Retinal pigment epithelial cell (primary cell): ENCODE data around the gene CHMP3.
A peak's percentile ranks its signal among the peaks of the same experiment; 100 is the strongest.
"Not testable (repeated sequence)": the region's sequence is repeated elsewhere in the genome, so short reads cannot be mapped to it uniquely, and the experiment has no call there.

Source experiments
- DNase-seq: peaks from one replicate; pipeline ENCODE4 v3.0.0-alpha.2; 2010; ENCODE audit warnings: low read depth
- H3K4me3 ChIP-seq: 2 replicates; pipeline ENCODE4 v1.5.1; 2011; ENCODE audit warnings: mild to moderate bottlenecking, low read length, control low read depth, moderate library complexity
- CTCF ChIP-seq: conservative IDR thresholded peaks from 2 replicates; pipeline ENCODE4 v1.5.1; 2011; ENCODE audit warnings: low read depth, low read length, control low read depth, inconsistent platforms

Gene CHMP3

DNA sequence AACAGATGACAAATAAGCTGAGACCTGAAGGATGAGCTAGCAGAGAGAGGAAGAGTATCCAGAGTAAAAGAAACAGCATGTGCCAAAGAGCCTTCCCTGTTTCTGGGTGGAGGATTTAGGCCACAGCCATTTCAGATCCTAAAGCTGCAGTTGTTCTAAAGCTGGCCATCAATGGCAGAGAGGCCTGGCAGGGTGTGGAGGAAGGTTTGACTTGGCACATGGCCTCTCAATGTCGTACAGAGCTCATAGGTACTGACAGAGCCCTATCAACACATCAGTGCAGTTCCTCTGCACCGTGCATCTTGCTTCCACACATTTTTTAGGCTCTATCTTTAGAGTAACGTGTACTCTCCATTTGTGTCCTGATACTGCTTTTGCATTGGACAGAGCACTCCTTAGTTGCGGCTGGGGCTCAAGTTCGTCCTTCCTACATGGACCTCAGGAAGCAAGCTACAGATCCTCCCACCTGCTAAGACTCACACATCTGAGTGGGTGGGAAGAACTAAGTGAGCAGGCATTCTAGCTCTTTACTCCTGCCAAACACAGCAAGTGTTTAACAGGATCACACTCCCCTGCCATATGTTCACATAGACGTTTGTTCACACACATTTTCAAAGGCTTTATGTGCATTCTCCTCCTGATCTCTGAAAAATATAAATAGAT lies 3.0 kb upstream of the CHMP3 start:
- H3K4me3 ChIP-seq: no peak overlapping the region
- no peak for TF ChIP-seq CTCF
- DNase-seq: no peak

DNA sequence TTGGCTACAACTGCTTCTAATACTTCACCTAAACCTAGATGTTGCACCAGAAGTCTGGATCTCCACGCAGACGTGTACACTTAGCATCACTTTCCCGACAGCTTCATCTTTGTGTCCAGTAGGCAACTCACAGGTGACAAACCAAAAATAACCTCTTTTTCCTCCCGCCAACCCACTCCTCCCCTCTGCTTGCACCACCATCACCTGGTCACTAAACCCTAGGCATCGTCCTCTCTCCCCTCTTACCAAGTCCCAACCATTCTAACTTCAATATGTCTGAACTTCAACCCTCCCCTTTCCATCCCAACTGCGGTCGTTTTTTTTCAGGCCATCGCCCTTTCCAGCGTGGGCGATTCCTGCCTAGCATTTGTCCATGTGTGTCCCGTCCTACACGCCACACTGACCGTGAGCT lies 413 bp upstream of the CHMP3 start:
- TF ChIP-seq CTCF: no peak
- H3K4me3 ChIP-seq: peak overlapping the region; percentile 92
- no peak for DNase-seq

DNA sequence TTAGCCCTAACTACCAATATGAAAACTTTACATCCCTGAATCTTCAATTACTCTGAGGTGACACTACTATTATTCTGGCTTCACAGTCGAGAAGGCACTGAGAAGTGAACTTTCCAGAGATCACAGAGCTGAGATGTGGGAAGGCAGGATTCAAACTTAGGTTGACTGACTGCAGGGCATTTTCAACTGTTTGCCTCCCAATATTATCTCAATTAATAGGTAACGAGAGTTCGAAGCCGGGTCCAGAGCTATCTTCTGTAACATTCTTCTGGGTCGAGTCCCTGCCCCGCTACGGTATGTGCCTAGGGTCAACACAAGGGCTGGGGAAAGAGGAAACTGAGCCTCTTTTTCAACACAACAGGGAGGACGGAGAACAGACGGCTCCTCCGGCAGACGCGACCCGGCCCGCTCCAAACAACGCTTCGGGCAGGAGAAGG lies 740 bp downstream of the CHMP3 start:
- TF ChIP-seq CTCF: no peak
- H3K4me3 ChIP-seq: peak overlapping the region; percentile 92
- DNase-seq: no peak

GRCh38 chr2:86557836-86558235 lies 5.4 kb downstream of the CHMP3 start:
- H3K4me3 ChIP-seq: no peak overlapping the region
- TF ChIP-seq CTCF: no peak
- DNase-seq: no peak

GRCh38 chr2:86556508-86556907 lies 6.7 kb downstream of the CHMP3 start:
- H3K4me3 ChIP-seq: no peak overlapping the region
- no peak for DNase-seq
- TF ChIP-seq CTCF: no peak

DNA sequence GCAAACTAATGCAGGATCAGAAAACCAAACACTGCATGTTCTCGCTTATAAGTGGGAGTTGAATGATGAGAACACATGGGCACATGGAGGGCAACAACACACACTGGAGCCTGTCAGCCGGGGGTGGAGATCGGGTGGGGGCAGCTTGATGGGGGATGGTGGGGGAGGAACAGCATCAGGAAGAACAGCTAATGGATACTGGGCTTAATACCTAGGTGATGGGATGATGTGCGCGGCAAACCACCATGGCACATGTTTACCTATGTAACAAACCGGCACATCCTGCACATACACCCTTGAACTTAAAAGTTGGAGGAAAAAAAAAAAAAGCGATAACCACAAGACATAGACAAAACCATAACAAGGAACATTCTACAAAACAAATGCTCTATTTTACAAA lies 10.4 kb downstream of the CHMP3 start:
- no peak for DNase-seq
- TF ChIP-seq CTCF: no peak
- no peak overlapping the region for H3K4me3 ChIP-seq

- H3K4me3 ChIP-seq, DNase-seq: not testable (repeated sequence)
Measured at GRCh38 chr2:86549963-86550725, 13.1 kb downstream of the CHMP3 start.

GRCh38 chr2:86549440-86549839 lies 13.8 kb downstream of the CHMP3 start:
- DNase-seq: not testable (repeated sequence)

DNA sequence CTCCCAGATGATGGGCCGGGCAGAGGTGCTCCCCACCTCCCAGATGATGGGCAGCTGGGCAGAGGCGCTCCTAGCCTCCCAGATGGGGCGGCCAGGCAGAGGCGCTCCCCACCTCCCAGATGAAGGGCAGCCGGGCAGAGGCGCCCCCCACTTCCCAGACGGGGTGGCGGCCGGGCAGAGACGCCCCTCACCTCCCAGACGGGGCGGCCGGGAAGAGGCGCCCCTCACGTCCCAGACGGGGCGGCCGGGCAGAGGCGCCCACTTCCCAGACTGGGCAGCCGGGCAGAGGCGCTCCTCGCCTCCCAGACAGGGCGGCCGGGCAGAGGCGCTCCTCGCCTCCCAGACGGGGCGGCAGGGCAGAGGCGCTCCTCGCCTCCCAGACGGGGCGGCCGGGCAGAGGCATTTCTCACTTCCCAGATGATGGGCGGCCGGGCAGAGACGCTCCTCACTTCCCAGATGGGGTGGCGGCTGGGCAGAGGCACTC lies 14.3 kb downstream of the CHMP3 start:
- H3K4me3 ChIP-seq, DNase-seq: not testable (repeated sequence)

More at GRCh38 chr2:86549440-86549839, 13.8 kb downstream of the CHMP3 start:
- not testable (repeated sequence) for H3K4me3 ChIP-seq

- not testable (repeated sequence) for DNase-seq, H3K4me3 ChIP-seq
Measured at GRCh38 chr2:86548165-86548912, 14.9 kb downstream of the CHMP3 start.
